HK-2 (cell line): ENCODE data around the gene DENND11.
"Not testable (repeated sequence)": the region's sequence is repeated elsewhere in the genome, so short reads cannot be mapped to it uniquely, and the experiment has no call there.

Experiments
- DNase-seq: peaks from one replicate; pipeline ENCODE4 v3.0.0-alpha.2; 2018; ENCODE audit not compliant: unreplicated experiment

DENND11 gene

DNA sequence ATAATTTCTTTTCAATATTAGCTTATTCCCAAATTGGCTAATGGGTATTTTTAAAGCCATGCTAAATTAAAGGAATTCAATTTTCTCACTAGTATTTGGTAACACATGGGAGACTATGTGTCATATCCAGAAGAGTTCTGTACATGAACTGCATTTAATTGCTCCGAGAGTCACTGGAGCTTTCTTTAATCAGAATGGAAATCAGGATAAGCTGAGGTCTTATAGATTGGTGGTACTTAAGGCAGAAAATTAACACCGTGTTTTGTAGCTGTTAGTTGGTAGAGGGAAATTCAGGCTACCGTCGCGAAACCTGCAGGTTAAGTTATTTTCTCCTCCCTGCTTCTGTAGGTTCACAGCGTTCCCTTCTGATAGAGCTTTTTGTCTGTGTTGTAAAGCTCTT lies 6.4 kb upstream of the DENND11 start, which contains the start of gene WEE2:
TSS of gene WEE2 (plus strand) at position 3 of the 400 bp plus-strand sequence. CDS start 406 bp downstream, outside the sequence.
- no peak for DNase-seq

GRCh38 chr7:141706239-141707064 lies 4.5 kb upstream of the DENND11 start:
- no peak for DNase-seq

DNA sequence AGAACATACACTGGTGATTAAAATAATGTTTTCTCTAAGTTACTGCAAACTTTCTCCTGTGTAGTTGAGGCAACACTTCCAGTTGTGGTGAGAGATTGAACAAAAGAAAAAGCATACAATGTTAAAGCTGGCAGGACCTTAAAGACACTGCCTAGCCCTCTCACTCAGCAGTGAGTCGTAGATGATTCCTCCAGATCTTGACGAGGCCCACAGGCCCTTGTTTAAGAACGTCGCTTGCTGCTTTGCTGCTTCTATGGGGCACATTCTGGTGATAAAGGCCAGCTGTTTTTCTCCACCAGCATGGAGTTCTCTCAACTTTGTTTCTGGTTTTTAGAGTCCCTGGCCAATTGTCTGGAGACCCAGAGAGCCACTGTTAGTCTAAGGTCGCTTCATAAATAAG lies 2.8 kb upstream of the DENND11 start:
- DNase-seq, result no peak

DNA sequence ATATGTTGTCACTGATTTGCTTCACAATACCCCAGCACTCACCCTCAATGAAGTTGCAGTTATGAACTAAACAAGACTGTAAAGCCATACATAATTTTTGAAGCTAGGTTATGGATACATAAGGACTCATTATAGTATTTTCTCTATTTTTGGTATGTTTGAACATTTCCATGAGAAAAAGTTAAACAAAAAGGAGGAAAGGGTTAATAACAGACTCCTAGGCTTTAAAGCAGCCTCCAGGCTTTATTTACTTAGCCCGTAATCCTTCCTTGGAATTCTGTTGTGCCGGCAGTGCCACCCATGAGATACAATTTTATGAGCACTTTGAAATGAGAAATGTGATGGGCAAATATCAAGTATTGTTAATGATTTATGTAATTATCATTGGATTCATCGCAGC lies 2.1 kb upstream of the DENND11 start:
- DNase-seq, result no peak

DNA sequence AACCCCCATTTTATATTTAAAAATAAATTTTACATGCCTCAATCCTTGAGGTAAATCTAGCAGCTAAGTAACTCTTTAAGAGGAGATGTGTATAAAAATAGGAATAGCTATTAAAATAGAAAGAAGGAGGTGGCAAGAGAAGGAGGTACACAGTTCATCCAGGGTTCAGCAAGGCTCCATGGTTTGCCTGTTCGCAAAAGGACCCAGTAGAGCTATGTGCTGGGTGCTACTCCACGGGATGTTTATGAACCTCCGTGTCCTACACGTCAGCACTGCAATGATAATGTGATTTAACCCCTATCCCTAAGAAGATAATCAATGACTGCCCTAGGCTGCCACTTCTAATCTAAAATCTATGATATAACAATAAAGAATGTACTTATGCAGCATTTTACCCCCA lies 926 bp upstream of the DENND11 start:
- DNase-seq, result no peak

GRCh38 chr7:141701489-141702046 lies 398 bp downstream of the DENND11 start:
- peak; percentile 42 for DNase-seq

DNA sequence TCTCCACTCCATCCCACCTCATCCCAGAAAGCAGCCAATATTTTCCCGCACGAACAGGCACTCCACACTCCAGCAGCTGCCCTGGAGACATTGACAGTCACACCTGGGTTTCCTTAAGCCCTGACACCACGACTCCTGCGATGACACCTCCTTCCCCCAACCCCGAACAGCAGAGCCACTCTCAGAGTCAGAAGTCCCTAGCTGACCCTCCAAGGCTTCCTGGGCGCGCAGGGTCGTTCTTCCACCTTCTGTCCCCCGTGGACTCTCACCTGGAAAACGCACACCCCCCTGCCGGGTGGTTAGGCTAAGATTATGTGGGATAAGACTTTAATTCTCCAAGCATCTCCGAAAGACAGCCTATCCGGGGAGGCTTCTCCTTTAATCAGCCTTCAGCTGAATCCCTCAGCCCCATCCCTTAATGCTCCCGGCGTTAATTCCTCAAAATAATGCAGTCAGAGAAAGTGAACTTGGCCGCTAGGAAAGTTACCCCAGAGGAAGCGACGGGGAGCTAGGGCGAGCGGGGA lies 1.1 kb downstream of the DENND11 start:
- no peak for DNase-seq

DNA sequence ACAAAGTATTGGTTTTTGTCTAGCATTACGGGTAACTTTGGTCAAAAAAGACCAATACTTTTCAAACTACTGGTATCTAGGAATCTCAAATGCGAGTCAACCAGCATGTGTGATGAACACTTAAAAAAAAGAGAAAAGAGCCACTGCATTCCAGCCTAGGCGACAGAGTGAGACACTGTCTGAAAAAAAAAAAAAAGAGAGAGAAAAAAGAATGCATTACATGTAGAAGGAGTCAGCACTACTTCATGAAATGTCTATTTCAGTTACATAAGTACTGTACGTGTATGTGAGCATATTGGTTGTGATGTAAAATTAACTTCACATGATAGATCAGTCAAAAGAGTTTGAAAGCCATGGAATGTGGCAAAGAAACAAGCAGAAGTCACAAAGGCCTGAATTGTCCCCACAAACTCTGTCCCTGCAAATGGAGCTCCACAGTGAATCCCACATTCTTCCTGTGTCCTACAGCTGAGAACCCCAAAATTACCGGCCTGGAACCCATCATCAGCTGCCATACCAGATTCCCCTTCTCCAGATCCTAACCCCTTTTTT lies 1.6 kb downstream of the DENND11 start:
- DNase-seq, result no peak

DNA sequence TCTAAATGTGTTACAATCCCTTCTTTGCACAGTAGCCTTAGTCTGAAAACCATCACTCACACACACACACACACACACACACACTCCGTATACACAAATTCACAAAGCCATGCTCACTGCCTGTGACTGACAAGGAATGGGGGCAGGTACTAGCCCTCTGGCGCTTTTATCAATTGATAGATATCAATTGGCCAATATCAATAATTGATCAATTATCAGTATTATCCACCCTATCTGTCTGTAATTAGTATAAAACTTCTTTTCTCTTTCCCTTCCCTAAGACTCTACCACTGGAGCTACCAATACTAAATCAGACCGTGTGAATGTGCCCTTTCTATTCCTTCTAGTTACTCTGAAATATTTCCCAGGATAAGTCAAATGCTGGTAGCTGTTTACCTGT lies 2.1 kb downstream of the DENND11 start:
- DNase-seq, result no peak

- DNase-seq, result no peak
Measured at GRCh38 chr7:141698247-141699015, 3.5 kb downstream of the DENND11 start.

- peak; percentile 45 for DNase-seq
Measured at GRCh38 chr7:141697211-141697871, 4.6 kb downstream of the DENND11 start.

GRCh38 chr7:141696348-141696747 lies 5.6 kb downstream of the DENND11 start:
- no peak for DNase-seq

- peak; percentile 15 for DNase-seq
Measured at GRCh38 chr7:141695803-141696289, 6.1 kb downstream of the DENND11 start.

GRCh38 chr7:141693082-141693481 lies 8.9 kb downstream of the DENND11 start:
- no peak for DNase-seq

GRCh38 chr7:141691961-141692360 lies 10.0 kb downstream of the DENND11 start:
- no peak for DNase-seq

- DNase-seq, result no peak
Measured at GRCh38 chr7:141691540-141691939, 10.4 kb downstream of the DENND11 start.

- not testable (repeated sequence) for DNase-seq
Measured at GRCh38 chr7:141689072-141689825, 12.7 kb downstream of the DENND11 start.

GRCh38 chr7:141688043-141688442 lies 13.9 kb downstream of the DENND11 start:
- DNase-seq, result no peak

DNA sequence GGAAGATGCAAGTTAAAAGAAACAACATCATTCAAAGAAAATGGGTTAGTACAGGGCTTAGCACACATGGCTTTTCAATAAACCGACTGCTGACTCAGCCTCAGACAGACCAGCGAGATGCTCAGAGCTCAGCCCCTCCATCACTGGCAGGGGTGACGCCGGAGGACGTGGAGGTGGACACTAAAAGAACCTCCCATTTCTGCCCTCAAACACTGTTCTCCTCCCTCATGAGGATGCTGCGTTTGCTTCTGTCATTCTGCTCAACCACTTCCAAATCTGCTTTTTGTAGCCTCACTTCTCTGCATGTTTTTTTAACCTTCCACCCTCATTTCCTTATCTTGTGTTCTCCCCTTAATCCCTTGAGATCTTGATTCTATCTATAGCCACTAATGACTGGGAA lies 15.3 kb downstream of the DENND11 start:
- DNase-seq, result no peak

DNA sequence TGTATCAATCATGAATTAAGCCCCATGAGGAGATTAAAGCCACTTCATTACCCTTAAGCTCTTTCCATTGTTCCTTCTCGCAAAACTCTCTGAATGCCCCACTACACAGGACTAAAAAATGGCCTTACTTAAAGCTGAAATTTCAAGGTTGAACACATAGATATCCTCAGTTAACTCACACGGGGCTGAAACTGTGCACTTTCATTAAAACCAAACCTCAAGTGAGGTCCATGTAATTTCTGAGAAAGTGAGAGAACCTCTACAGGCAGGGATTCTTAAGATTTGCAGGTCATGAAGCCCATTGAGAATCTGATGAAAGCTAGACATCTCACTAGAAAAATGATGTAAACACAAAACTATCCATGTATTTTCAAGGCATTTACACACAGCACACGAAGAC lies 15.9 kb downstream of the DENND11 start:
- DNase-seq, result no peak
